ENCODE measurements around the gene PRICKLE1. TPM values are rescaled to one million over a fixed set of nuclear protein-coding genes. Genes with fewer than 3 reads are reported as not detected.

The PRICKLE1 gene
- total and polyA plus RNA-seq, 3 donors from 2014 or later: 7.9 to 16.5 (median 11.5) TPM

GRCh38 chr12:42608196-42608825, 18.8 kb upstream of the PRICKLE1 start:
- intact Hi-C loops (cut with DNase I; ENCODE audit: low total_unique reads): no loop called here
- no peak for DNase-seq

GRCh38 chr12:42607584-42608058, 18.1 kb upstream of the PRICKLE1 start:
- Histone ChIP-seq H3K27ac (no peak overlapping the region), H3K9me3 (no peaks in the 10 kb centered on the region), H3K36me3 (ENCODE audit: low read depth, missing control alignments) (no peaks in the 10 kb centered on the region), H3K4me1 (no peaks in the 10 kb centered on the region), H3K27me3 (no peaks in the 10 kb centered on the region), H3K4me3 (no peak overlapping the region)
- no peak for DNase-seq
- WGBS, 2 donors: 95% methylated on average over 3 to 4 of the region's 5 CpGs
- TF ChIP-seq CTCF (IDR thresholded peaks at IDR 0.05): no peak
- TF ChIP-seq POLR2A (IDR thresholded peaks at IDR 0.05): no peak
- intact Hi-C loops (cut with DNase I; ENCODE audit: low total_unique reads): no loop called here

More at GRCh38 chr12:42608196-42608825, 18.8 kb upstream of the PRICKLE1 start:
- TF ChIP-seq CTCF (IDR thresholded peaks at IDR 0.05): no peak
- TF ChIP-seq POLR2A (IDR thresholded peaks at IDR 0.05): no peak
- WGBS, 2 donors: 76 to 80% methylated on average over 11 of the region's 11 CpGs
- Histone ChIP-seq H3K9me3 (no peaks in the 10 kb centered on the region), H3K36me3 (ENCODE audit: low read depth, missing control alignments) (no peaks in the 10 kb centered on the region), H3K27ac (no peak overlapping the region), H3K27me3 (no peaks in the 10 kb centered on the region), H3K4me3 (no peak overlapping the region), H3K4me1 (no peaks in the 10 kb centered on the region)

GRCh38 chr12:42606471-42606870, 16.9 kb upstream of the PRICKLE1 start:
- Histone ChIP-seq H3K9me3 (no peaks in the 10 kb centered on the region), H3K4me3 (no peak overlapping the region), H3K27me3 (no peaks in the 10 kb centered on the region), H3K36me3 (ENCODE audit: low read depth, missing control alignments) (no peaks in the 10 kb centered on the region), H3K4me1 (no peaks in the 10 kb centered on the region), H3K27ac (no peak overlapping the region)
- WGBS, 2 donors: 70 to 71% methylated on average over 1 of the region's 1 CpG
- intact Hi-C loops (cut with DNase I; ENCODE audit: low total_unique reads): no loop called here
- no peak for TF ChIP-seq POLR2A (IDR thresholded peaks at IDR 0.05)
- no peak for TF ChIP-seq CTCF (IDR thresholded peaks at IDR 0.05)
- DNase-seq: no peak

GRCh38 chr12:42605685-42606084, 16.1 kb upstream of the PRICKLE1 start:
- Histone ChIP-seq H3K9me3 (no peaks in the 10 kb centered on the region), H3K4me3 (no peak overlapping the region), H3K27ac (no peak overlapping the region), H3K36me3 (ENCODE audit: low read depth, missing control alignments) (no peaks in the 10 kb centered on the region), H3K27me3 (no peaks in the 10 kb centered on the region), H3K4me1 (no peaks in the 10 kb centered on the region)
- TF ChIP-seq POLR2A (IDR thresholded peaks at IDR 0.05) (no peak), CTCF (IDR thresholded peaks at IDR 0.05) (no peak)
- intact Hi-C loops (cut with DNase I; ENCODE audit: low total_unique reads): no loop called here
- no peak for DNase-seq

Measured in testis (tissue), 3 donors.